Mesenteric fat pad (tissue), 1 donor: ENCODE data around the gene LHPP. TPM values are rescaled to one million over a fixed set of nuclear protein-coding genes. Genes with fewer than 3 reads are reported as not detected.
"Not testable (repeated sequence)": the region's sequence is repeated elsewhere in the genome, so short reads cannot be mapped to it uniquely, and the experiment has no call there.

Experiments used
- DNase-seq: peaks from one replicate; pipeline ENCODE4 v3.0.0-alpha.2; 2020; ENCODE audit warnings: low spot score
- long read RNA-seq: library from polyadenylated mRNA; unstranded; transcript quantifications from one replicate; pipeline ENCODE4 v2.0.0, GENCODE V29; 2020
- total RNA-seq: library from RNA; stranded (reverse); fragmentation: NEBNext Ultra II Directional; extraction: Animal tissue kit (Norgen Biotek cat#: 25700); gene quantifications from one replicate; pipeline ENCODE4 v1.2.1, GENCODE V29; 2021
- donor health status: DM: yes; HTN: yes; CAD: no.

LHPP gene
- 15.9 TPM for total RNA-seq
- long read RNA-seq, transcript LHPP-202 (7 exons, 1,622 nt): major isoform, 14 of 27 reads
- long read RNA-seq, partial matches to known transcripts: 1 of 27 reads
- long read RNA-seq, other reads (novel, unspliced or antisense): 10 of 27 reads

- peak; percentile 95 for DNase-seq
These were observed at the start of gene LHPP for GRCh38 chr10:124461642-124462347. TSS of gene LHPP (plus strand) at chr10:124461823. CDS start at chr10:124461863, 40 bp downstream.

GRCh38 chr10:124414076-124414475 is 47.5 kb upstream of the LHPP start:
- DNase-seq: no peak

GRCh38 chr10:124415210-124415609 is 46.4 kb upstream of the LHPP start:
- DNase-seq: no peak

- DNase-seq: no peak
These were observed 44.9 kb upstream of the LHPP start for GRCh38 chr10:124416733-124417132.

- DNase-seq: peak; percentile 91
These were observed 43.5 kb upstream of the LHPP start for GRCh38 chr10:124417895-124418725.

- DNase-seq: peak; percentile 98
These were observed 42.7 kb upstream of the LHPP start, which contains the start of gene OAT for GRCh38 chr10:124418726-124419501. TSS of gene OAT (minus strand) at chr10:124418923. CDS start at chr10:124412171, 6,752 bp downstream.

GRCh38 chr10:124419635-124420034 is 42.0 kb upstream of the LHPP start:
- DNase-seq: peak; percentile 62

GRCh38 chr10:124420254-124420653 is 41.4 kb upstream of the LHPP start:
- no peak for DNase-seq

- no peak for DNase-seq
These were observed 38.9 kb upstream of the LHPP start for GRCh38 chr10:124422742-124423141.

GRCh38 chr10:124423813-124424212 is 37.8 kb upstream of the LHPP start:
- DNase-seq: no peak

GRCh38 chr10:124425227-124425962 is 36.2 kb upstream of the LHPP start:
- DNase-seq: no peak

GRCh38 chr10:124428207-124428777 is 33.3 kb upstream of the LHPP start:
- no peak for DNase-seq

GRCh38 chr10:124429576-124429975 is 32.0 kb upstream of the LHPP start:
- no peak for DNase-seq

GRCh38 chr10:124430077-124430476 is 31.5 kb upstream of the LHPP start:
- DNase-seq: no peak

GRCh38 chr10:124433461-124433860 is 28.2 kb upstream of the LHPP start:
- no peak for DNase-seq

- not testable (repeated sequence) for DNase-seq
These were observed 25.9 kb upstream of the LHPP start for GRCh38 chr10:124435683-124436082.

GRCh38 chr10:124436191-124436638 is 25.4 kb upstream of the LHPP start:
- no peak for DNase-seq

GRCh38 chr10:124441694-124442093 is 19.9 kb upstream of the LHPP start:
- not testable (repeated sequence) for DNase-seq

GRCh38 chr10:124446830-124447750 is 14.5 kb upstream of the LHPP start:
- no peak for DNase-seq
